ENCODE results near the gene BSN. TPM values are rescaled to one million over a fixed set of nuclear protein-coding genes. Genes with fewer than 3 reads are reported as not detected.

Gene BSN
- total and polyA plus RNA-seq, 8 donors: 0.26 to 1.1 (median 0.84) TPM

GRCh38 chr3:49602049-49602554 is 47.8 kb downstream of the BSN start:
- intact Hi-C loops (cut with DNase I): no loop called here

GRCh38 chr3:49602877-49603411 is 48.7 kb downstream of the BSN start:
- H3K27ac ChIP-seq: no peak overlapping the region
- no peak overlapping the region for H3K4me3 ChIP-seq
- no peaks in the 10 kb centered on the region for H3K27me3 ChIP-seq
- DNase-seq: no peak
- ATAC-seq: peak; percentile 73
- H3K9me3 ChIP-seq: no peaks in the 10 kb centered on the region
- intact Hi-C loops (cut with DNase I): no loop called here
- no peaks in the 10 kb centered on the region for H3K36me3 ChIP-seq
- H3K4me1 ChIP-seq: no peaks in the 10 kb centered on the region
- no peak for TF ChIP-seq CTCF (IDR thresholded peaks at IDR 0.05)

More at GRCh38 chr3:49602049-49602554, 47.8 kb downstream of the BSN start:
- TF ChIP-seq CTCF (IDR thresholded peaks at IDR 0.05): no peak
- no peak overlapping the region for H3K27ac ChIP-seq
- no peaks in the 10 kb centered on the region for H3K9me3 ChIP-seq
- H3K4me3 ChIP-seq: no peak overlapping the region
- H3K27me3 ChIP-seq: no peaks in the 10 kb centered on the region
- no peaks in the 10 kb centered on the region for H3K36me3 ChIP-seq
- DNase-seq (no peak), ATAC-seq (no peak)
- H3K4me1 ChIP-seq: no peaks in the 10 kb centered on the region

GRCh38 chr3:49606427-49606826 is 52.1 kb downstream of the BSN start:
- DNase-seq: no peak
- no peak for TF ChIP-seq CTCF (IDR thresholded peaks at IDR 0.05)
- Histone ChIP-seq H3K36me3 (no peaks in the 10 kb centered on the region), H3K9me3 (no peaks in the 10 kb centered on the region), H3K27me3 (no peaks in the 10 kb centered on the region), H3K4me3 (no peak overlapping the region), H3K4me1 (no peaks in the 10 kb centered on the region), H3K27ac (no peak overlapping the region)
- ATAC-seq: no peak
- intact Hi-C loops (cut with DNase I): no loop called here

GRCh38 chr3:49607105-49607591 is 52.9 kb downstream of the BSN start:
- H3K27ac ChIP-seq: no peak overlapping the region
- no peaks in the 10 kb centered on the region for H3K36me3 ChIP-seq
- DNase-seq: no peak
- H3K9me3 ChIP-seq: no peaks in the 10 kb centered on the region
- intact Hi-C loops (cut with DNase I): no loop called here
- no peak for TF ChIP-seq CTCF (IDR thresholded peaks at IDR 0.05)
- H3K4me3 ChIP-seq: no peak overlapping the region
- ATAC-seq: peak; percentile 59
- H3K27me3 ChIP-seq: no peaks in the 10 kb centered on the region
- H3K4me1 ChIP-seq: no peaks in the 10 kb centered on the region

GRCh38 chr3:49607796-49608195 is 53.5 kb downstream of the BSN start:
- Histone ChIP-seq H3K4me1 (no peaks in the 10 kb centered on the region), H3K4me3 (no peak overlapping the region), H3K9me3 (peaks cover 0 to 5% of the 10 kb centered on the region in 2 donors), H3K36me3 (no peaks in the 10 kb centered on the region), H3K27me3 (no peaks in the 10 kb centered on the region), H3K27ac (no peak overlapping the region)
- no peak for ATAC-seq
- TF ChIP-seq CTCF (IDR thresholded peaks at IDR 0.05): no peak
- no peak for DNase-seq
- intact Hi-C loops (cut with DNase I): no loop called here
